ENCODE results near the gene GOT1. TPM values are rescaled to one million over a fixed set of nuclear protein-coding genes. Genes with fewer than 3 reads are reported as not detected.

Gene GOT1
- total and polyA plus RNA-seq, 10 of the 15 experiments (the other 5 are each of a cell fraction or from before 2014, with no cell fraction given), result 32.5 to 67.5 (median 50.3) TPM

DNA sequence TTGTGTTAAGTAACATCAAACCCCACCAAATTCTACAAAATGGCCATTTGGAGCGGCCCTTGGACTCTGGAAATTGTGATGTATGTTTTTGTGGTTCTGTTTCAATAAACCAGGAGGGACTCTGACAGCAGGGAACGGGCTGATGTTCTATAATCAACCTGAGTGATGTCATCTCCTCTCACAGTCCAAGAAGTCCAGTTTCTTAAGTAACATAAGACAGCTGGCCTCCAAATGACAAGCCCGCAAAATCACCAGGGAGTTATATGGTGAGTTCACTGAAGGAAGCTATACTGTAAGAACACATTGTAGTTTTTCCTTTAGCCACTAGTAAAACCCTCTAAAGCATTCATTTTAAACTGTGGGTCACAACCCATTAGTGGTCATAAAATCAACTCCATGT is 34.0 kb downstream of the GOT1 start:
- H3K4me1 ChIP-seq (ENCODE audit: control insufficient read depth, insufficient read depth, low read length), result no peaks in the 10 kb centered on the region
- no peaks in the 10 kb centered on the region for H3K9me3 ChIP-seq (replicated peaks; ENCODE audit: control insufficient read depth, insufficient read depth, low read length)
- H3K27me3 ChIP-seq (replicated peaks in 1 of 2; ENCODE audit: control insufficient read depth in 2 of 2, insufficient read depth in 2 of 2, low read length in 1 of 2), result no peaks in the 10 kb centered on the region
- no peak overlapping the region for H3K27ac ChIP-seq (ENCODE audit: control insufficient read depth, insufficient read depth)
- no peak overlapping the region for H3K9ac ChIP-seq (ENCODE audit: control insufficient read depth, insufficient read depth, low read length)
- ChIA-PET SMC1A (ENCODE audit: uncharacterized antibody, unreplicated experiment) (no interaction called here), RAD21 (ENCODE audit: unreplicated experiment) (no interaction called here), POLR2A (no interaction called here), CTCF (no interaction called here)
- H3K36me3 ChIP-seq (ENCODE audit: control insufficient read depth in 2 of 2, insufficient read depth in 2 of 2, low read length in 1 of 2), result peaks cover 7 to 8% of the 10 kb centered on the region in 2 experiments; a peak in 2 of 4 replicates
- no peak overlapping the region for H3K4me2 ChIP-seq (ENCODE audit: control insufficient read depth, insufficient read depth)
- TF ChIP-seq ASH2L (IDR thresholded peaks at IDR 0.05; ENCODE audit: borderline replicate concordance, low read depth), result no peak
- TF ChIP-seq LARP7 (IDR thresholded peaks at IDR 0.05), result no peak
- no peak for TF ChIP-seq MXI1 (IDR thresholded peaks at IDR 0.05; ENCODE audit: low read depth, low read length)
- TF ChIP-seq, protein P1, sequence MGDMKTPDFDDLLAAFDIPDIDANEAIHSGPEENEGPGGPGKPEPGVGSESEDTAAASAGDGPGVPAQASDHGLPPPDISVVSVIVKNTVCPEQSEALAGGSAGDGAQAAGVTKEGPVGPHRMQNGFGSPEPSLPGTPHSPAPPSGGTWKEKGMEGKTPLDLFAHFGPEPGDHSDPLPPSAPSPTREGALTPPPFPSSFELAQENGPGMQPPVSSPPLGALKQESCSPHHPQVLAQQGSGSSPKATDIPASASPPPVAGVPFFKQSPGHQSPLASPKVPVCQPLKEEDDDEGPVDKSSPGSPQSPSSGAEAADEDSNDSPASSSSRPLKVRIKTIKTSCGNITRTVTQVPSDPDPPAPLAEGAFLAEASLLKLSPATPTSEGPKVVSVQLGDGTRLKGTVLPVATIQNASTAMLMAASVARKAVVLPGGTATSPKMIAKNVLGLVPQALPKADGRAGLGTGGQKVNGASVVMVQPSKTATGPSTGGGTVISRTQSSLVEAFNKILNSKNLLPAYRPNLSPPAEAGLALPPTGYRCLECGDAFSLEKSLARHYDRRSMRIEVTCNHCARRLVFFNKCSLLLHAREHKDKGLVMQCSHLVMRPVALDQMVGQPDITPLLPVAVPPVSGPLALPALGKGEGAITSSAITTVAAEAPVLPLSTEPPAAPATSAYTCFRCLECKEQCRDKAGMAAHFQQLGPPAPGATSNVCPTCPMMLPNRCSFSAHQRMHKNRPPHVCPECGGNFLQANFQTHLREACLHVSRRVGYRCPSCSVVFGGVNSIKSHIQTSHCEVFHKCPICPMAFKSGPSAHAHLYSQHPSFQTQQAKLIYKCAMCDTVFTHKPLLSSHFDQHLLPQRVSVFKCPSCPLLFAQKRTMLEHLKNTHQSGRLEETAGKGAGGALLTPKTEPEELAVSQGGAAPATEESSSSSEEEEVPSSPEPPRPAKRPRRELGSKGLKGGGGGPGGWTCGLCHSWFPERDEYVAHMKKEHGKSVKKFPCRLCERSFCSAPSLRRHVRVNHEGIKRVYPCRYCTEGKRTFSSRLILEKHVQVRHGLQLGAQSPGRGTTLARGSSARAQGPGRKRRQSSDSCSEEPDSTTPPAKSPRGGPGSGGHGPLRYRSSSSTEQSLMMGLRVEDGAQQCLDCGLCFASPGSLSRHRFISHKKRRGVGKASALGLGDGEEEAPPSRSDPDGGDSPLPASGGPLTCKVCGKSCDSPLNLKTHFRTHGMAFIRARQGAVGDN (IDR thresholded peaks at IDR 0.05), result no peak
- no peak for TF ChIP-seq PAX8 (IDR thresholded peaks at IDR 0.05)
- TF ChIP-seq EZH2 (IDR thresholded peaks at IDR 0.05; ENCODE audit: borderline replicate concordance, control insufficient read depth, low read depth, low read length), result no peak
- no peak for TF ChIP-seq SMAD1 (IDR thresholded peaks at IDR 0.05; ENCODE audit: low read depth, partially characterized antibody)
- TF ChIP-seq KAT2A (conservative IDR thresholded peaks at IDR 0.05; ENCODE audit: control insufficient read depth, low read depth, low read length), result no peak
- TF ChIP-seq, protein P2, sequence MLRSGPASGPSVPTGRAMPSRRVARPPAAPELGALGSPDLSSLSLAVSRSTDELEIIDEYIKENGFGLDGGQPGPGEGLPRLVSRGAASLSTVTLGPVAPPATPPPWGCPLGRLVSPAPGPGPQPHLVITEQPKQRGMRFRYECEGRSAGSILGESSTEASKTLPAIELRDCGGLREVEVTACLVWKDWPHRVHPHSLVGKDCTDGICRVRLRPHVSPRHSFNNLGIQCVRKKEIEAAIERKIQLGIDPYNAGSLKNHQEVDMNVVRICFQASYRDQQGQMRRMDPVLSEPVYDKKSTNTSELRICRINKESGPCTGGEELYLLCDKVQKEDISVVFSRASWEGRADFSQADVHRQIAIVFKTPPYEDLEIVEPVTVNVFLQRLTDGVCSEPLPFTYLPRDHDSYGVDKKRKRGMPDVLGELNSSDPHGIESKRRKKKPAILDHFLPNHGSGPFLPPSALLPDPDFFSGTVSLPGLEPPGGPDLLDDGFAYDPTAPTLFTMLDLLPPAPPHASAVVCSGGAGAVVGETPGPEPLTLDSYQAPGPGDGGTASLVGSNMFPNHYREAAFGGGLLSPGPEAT (IDR thresholded peaks at IDR 0.05; ENCODE audit: low read depth), result no peak
- no peak for TF ChIP-seq TBL1XR1 (IDR thresholded peaks at IDR 0.05; ENCODE audit: low read depth, low read length)
- TF ChIP-seq CBX3 (IDR thresholded peaks at IDR 0.05; ENCODE audit: borderline replicate concordance, low read depth), result no peak
- no peak for TF ChIP-seq EGR1 (IDR thresholded peaks at IDR 0.05; ENCODE audit: borderline replicate concordance in 1 of 2, low read depth in 2 of 2, low read length in 2 of 2)
- no peak for TF ChIP-seq HDGF (IDR thresholded peaks at IDR 0.05)
- TF ChIP-seq, protein P3, sequence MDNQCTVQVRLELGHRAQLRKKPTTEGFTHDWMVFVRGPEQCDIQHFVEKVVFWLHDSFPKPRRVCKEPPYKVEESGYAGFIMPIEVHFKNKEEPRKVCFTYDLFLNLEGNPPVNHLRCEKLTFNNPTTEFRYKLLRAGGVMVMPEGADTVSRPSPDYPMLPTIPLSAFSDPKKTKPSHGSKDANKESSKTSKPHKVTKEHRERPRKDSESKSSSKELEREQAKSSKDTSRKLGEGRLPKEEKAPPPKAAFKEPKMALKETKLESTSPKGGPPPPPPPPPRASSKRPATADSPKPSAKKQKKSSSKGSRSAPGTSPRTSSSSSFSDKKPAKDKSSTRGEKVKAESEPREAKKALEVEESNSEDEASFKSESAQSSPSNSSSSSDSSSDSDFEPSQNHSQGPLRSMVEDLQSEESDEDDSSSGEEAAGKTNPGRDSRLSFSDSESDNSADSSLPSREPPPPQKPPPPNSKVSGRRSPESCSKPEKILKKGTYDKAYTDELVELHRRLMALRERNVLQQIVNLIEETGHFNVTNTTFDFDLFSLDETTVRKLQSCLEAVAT (IDR thresholded peaks at IDR 0.05), result no peak
- TF ChIP-seq IKZF2 (IDR thresholded peaks at IDR 0.05), result no peak
- TF ChIP-seq NFXL1 (IDR thresholded peaks at IDR 0.05; ENCODE audit: borderline replicate concordance), result no peak
- TF ChIP-seq HDAC2 (IDR thresholded peaks at IDR 0.05), result no peak
- no peak for TF ChIP-seq TAF1 (IDR thresholded peaks at IDR 0.05; ENCODE audit: borderline replicate concordance, low read depth, low read length)
- H3K4me3 ChIP-seq, result no peak overlapping the region
- H2AFZ ChIP-seq (ENCODE audit: control insufficient read depth, low read depth, low read length), result no peak overlapping the region
- ATAC-seq (no peak), FAIRE-seq (no peak), DNase-seq (ENCODE audit: low read depth, low spot score) (no peak)
- H3K79me2 ChIP-seq (ENCODE audit: control insufficient read depth, insufficient read depth, low read length), result no peaks in the 10 kb centered on the region
- whole genome bisulfite sequencing (ENCODE audit: insufficient coverage, insufficient replicate concordance, low lambda C conversion rate, missing lambda C conversion rate), result 91% methylated on average over 3 of the region's 3 CpGs
- no peaks in the 10 kb centered on the region for H4K20me1 ChIP-seq (ENCODE audit: control insufficient read depth, insufficient read depth)
- no TSS peak for BruUV-seq (replicated peaks)
- intact Hi-C loops (cut with micrococcal nuclease; ENCODE audit: unreplicated experiment) (no loop called here), in situ Hi-C loops (cut with MboI) (no loop called here)

Data from GM12878 (cell line).